Transverse colon (tissue), 3 donors: ENCODE measurements around the gene ZBTB46.

Experiments
- POLR2A ChIP-seq: fragments of 450-650 bp; IDR thresholded peaks from one replicate; pipeline ENCODE4 v1.6.1; 2016; ENCODE audit warnings: antibody characterized with exemption, mild to moderate bottlenecking, moderate library complexity
- TF ChIP-seq, protein P1 (sequence below), 5 experiments: fragments of 200-600 bp in 3 of 5; fragments of 450-650 bp in 2 of 5; sonication (generic) in 3 of 5; IDR thresholded peaks; 1 replicate in 2 of 5; 2 replicates in 3 of 5; pipeline ENCODE4 v1.5.1; 2016 to 2017; ENCODE audit warnings: antibody characterized with exemption in 5 of 5, inconsistent platforms in 3 of 5, mild to moderate bottlenecking in 2 of 5, moderate library complexity in 1 of 5

DNA sequence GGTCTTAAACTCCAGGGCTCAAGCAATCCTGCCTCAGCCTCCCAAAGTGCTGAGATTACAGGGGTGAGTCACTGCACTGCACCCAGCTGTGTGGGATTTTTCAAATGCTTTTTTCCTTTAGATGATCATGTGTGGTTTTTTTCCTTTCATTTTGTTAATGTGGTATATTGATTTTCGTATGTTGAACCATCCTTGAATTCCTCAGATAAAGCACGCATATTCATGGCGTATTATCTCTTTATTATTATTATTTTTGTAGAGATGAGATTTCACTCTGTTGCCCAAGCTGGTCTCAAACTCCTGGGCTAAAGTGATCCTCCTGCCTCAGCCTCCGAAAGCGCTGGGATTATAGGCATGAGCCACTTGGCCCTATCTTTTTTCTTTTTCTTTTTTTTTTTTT, 116.2 kb downstream of the ZBTB46 start:
- TF ChIP-seq, protein P1, sequence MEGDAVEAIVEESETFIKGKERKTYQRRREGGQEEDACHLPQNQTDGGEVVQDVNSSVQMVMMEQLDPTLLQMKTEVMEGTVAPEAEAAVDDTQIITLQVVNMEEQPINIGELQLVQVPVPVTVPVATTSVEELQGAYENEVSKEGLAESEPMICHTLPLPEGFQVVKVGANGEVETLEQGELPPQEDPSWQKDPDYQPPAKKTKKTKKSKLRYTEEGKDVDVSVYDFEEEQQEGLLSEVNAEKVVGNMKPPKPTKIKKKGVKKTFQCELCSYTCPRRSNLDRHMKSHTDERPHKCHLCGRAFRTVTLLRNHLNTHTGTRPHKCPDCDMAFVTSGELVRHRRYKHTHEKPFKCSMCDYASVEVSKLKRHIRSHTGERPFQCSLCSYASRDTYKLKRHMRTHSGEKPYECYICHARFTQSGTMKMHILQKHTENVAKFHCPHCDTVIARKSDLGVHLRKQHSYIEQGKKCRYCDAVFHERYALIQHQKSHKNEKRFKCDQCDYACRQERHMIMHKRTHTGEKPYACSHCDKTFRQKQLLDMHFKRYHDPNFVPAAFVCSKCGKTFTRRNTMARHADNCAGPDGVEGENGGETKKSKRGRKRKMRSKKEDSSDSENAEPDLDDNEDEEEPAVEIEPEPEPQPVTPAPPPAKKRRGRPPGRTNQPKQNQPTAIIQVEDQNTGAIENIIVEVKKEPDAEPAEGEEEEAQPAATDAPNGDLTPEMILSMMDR (IDR thresholded peaks at IDR 0.05) = no peak
- TF ChIP-seq POLR2A = no peak
